Neural cell (in vitro differentiated cells): ENCODE data around the gene LCLAT1.

Experiments
- CTCF ChIP-seq: fragments of 450-650 bp; IDR thresholded peaks from 2 replicates; pipeline ENCODE4 v1.5.1; 2014; ENCODE audit warnings: antibody characterized with exemption, mild to moderate bottlenecking, moderate library complexity; ENCODE audit not compliant: poor library complexity, severe bottlenecking
- EP300 ChIP-seq: fragments of 450-650 bp; conservative IDR thresholded peaks from 2 replicates; pipeline ENCODE4 v1.6.1; 2014; ENCODE audit warnings: antibody characterized with exemption, mild to moderate bottlenecking, moderate library complexity; ENCODE audit not compliant: poor library complexity, severe bottlenecking
- EZH2 ChIP-seq: fragments of 200-600, 300-800 bp; shearing (Covaris generic), sonication (generic); IDR thresholded peaks from 2 replicates; pipeline ENCODE4 v1.6.1; 2014; ENCODE audit warnings: antibody characterized with exemption, low read length, borderline replicate concordance, mild to moderate bottlenecking; ENCODE audit not compliant: insufficient read depth, poor library complexity, severe bottlenecking
- MXI1 ChIP-seq: fragments of 450-650 bp; conservative IDR thresholded peaks from 2 replicates; pipeline ENCODE4 v1.6.1; 2014; ENCODE audit warnings: antibody characterized with exemption, mild to moderate bottlenecking; ENCODE audit not compliant: poor library complexity, severe bottlenecking
- POLR2AphosphoS5 ChIP-seq: IDR thresholded peaks from 2 replicates; pipeline ENCODE4 v1.6.1; 2012
- REST ChIP-seq: IDR thresholded peaks from 2 replicates; pipeline ENCODE4 v1.6.1; 2012; ENCODE audit warnings: borderline replicate concordance
- SMC3 ChIP-seq: fragments of 450-650 bp; conservative IDR thresholded peaks from 2 replicates; pipeline ENCODE4 v1.6.1; 2014; ENCODE audit warnings: antibody characterized with exemption, mild to moderate bottlenecking, moderate library complexity; ENCODE audit not compliant: poor library complexity
- TAF1 ChIP-seq: IDR thresholded peaks from 2 replicates; pipeline ENCODE4 v1.6.1; 2012; ENCODE audit warnings: low read depth

GRCh38 chr2:30482011-30482410 lies 35.0 kb downstream of the LCLAT1 start:
- TF ChIP-seq REST (no peak), CTCF (no peak), EP300 (no peak), EZH2 (no peak), MXI1 (no peak), POLR2AphosphoS5 (no peak), TAF1 (no peak), SMC3 (no peak)
